ENCODE data around the gene MRGPRX2.
A peak's percentile ranks its signal among the peaks of the same experiment; 100 is the strongest.

Gene MRGPRX2

DNA sequence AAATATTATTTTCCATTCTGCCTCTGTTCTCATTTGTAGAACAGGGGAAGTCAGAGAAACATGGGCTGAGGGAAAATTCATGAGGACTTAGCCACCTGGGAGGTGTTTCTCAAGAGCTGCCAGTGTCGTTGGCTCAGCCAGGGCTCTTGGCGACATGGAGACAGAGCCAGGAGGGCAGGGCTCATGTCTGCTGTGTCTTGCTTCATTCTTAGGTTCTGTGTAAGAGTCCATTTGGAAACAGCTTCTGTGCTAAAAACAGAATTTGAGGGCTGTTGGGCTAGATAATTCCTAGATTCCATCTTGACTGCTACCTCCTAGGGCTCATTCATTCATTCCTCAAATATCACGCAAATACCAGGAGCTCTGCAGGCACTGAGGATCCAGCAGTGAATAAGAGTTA, 15.1 kb upstream of the MRGPRX2 start:
- no peak for DNase-seq (ENCODE audit: low spot score)

DNA sequence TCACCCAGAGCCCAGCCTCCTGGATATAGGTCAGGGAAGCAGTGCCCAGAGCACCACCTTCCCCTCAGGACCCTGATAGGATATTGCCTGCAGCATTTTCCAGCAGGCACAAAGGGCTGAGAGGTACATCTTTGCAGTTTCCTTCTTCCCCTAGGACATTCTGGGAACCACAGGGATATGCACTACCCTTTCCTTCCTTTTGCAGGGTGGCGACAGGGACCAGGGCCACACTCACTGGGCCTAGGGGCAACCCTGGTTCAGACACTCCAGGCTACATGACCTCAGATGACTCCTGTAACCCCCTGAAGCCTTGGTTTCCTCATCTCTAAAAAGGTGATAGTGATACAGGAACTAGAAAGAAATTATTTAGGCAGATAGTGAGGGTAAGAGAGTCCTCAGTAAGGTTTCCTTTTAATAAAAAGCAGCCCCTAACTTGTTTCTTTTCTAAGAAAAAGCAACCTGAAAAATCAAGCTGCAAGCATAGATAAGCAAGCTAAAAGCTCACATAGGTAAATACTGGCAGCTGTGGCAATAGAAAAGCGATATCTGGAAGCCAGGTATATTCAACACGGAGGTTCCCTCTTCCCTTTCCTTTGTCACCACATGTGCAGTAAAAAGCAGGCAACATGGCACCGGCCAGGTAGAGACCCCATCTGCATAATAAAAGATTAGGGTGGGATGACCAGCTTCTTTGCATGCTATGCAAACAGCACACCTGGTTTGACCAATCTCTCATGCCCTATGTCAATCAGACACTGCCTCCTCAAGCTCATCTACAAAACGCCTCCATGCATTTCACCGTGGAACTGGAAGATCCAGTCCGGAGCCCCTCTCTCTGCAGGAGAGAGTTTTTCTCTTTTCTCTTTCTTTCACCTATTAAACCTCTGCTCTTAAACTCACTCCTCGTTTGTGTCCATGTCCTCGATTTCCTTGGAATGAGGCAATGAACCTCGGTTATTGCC, 13.2 kb upstream of the MRGPRX2 start:
- no peak for DNase-seq (ENCODE audit: low spot score)

DNA sequence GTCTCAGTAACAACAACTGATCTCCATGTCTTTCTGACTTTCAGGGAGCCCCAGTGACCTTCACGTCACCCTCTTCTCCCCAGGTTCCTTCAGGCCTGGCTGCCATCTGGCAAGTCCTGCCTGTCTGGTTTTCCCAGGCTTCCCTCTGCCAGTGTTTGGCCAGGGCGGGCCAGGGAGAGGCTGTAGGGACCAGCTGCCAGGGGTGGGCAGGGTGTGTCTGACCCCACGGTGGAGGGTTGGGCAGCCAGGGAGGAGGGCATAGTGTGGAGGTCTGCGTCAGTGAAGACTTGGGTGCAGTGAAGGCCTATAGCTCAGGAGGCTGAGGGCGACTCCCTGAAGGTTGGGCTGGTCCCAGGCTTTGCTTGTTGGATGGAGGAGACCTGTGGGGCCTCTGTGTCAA, 11.9 kb upstream of the MRGPRX2 start:
- DNase-seq (ENCODE audit: low spot score): no peak

DNA sequence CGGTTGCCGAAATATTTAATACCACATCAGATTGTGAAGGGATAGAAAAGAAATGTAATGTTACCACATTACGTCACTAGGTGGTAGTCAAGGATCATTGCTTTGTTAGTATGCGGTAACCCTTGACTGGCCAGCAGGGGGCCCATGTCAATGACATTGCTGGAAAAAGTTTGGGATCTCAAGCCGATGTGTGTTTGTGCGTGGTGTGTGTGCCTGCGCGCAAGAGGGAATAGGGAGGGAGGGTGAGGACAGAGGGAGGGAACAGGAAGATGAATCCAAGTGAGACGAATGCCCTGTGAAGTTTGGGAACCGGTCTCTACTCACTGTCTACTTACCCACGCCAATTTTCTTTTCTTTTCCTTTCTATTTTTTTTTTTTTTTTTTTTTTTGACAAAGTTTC, 10.7 kb upstream of the MRGPRX2 start:
- DNase-seq (ENCODE audit: low spot score): peak; percentile 89

DNA sequence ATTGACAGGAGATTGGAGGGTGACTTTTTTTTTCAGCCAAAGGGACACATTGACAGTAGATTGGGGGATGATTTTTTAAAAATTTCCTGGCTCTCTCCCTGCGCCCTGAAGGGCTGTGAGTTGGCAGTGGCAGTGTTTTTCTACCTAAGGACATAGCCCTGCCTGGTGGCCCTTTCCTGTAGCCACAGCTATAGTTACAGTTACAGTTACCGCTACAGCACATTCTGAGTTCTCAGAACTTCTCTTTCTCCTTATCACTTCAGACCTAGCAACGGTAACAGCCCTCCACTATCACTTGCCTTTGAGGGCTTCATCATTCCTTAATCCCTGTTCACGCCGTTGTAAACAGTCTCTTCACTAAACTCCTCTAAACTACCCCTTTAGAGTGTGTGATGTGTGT, 684 bp downstream of the MRGPRX2 start:
- no peak for DNase-seq (ENCODE audit: low spot score)

DNA sequence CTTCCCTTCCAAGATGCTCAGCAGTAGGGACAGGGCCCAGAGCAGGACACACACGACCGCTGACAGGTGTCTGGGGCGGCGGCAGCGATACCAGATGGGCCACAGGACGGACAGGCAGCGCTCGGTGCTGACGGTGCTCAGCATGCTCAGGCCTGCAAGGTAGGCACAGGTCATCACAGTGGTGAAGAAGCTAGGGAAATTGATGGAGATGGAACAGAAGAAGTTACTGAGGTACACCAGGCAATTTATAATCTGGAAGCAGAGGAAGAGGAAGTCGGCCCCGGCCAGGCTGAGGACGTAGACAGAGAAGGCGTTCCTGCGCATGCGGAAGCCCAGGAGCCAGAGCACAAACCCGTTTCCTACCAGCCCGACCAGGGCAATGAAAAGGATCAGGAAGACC, 4.6 kb downstream of the MRGPRX2 start:
- no peak for DNase-seq (ENCODE audit: low spot score)

DNA sequence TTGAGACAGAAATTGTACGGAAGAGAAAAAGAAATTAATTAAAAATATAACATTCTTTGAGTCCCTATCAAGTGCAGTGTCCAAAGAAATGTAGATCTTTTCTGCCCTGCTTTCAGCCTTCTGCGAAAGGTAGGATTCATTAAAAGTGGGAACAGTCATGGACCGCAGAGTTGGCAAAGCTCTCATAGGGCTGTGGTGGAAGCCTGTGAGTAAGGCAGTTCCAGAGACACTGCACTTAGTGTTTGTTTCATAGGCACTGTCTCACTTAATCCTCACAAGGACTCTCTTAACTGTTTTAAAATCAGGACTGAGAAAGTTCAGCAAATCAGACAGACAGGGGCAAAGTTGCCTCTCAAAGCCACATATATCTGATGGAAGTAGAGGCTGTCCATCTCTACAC, 5.5 kb downstream of the MRGPRX2 start:
- no peak for DNase-seq (ENCODE audit: low spot score)

DNA sequence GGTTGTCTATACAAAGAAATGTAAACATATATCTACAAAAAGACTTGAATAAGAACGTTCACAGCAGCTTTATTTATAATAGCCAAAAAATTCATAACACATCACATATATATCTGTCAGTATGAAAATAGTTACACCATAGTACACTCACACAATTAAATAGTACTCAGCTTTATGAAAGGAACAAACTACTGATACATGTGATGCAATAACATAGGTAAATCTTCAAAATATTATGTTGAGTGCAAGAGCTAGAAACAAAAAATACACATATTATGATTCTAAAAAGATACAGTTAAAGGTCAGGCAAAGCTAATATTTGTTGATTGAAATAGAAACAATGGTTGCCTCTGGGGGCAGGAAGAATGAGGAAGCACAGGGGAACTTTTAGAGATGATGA, 6.6 kb downstream of the MRGPRX2 start:
- DNase-seq (ENCODE audit: low spot score): no peak

DNA sequence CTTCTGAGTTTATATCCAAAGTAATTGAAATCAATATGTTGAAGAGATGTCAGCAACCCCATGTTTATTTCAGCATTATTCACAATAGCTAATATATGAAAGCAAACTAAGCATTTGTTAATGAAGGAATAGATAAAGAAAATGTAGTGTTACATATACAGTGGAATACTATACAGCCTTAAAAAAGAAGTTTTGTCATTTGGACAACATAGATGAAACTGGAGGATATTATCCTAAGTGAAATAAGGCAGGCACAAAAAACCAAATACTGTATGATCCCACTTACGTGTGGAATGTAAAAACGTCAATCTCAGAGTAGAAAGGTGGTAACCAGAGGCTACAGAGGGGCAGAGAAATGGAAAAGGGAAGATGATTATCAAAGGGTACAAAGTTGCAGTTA, 10.2 kb downstream of the MRGPRX2 start:
- DNase-seq (ENCODE audit: low spot score): no peak

DNA sequence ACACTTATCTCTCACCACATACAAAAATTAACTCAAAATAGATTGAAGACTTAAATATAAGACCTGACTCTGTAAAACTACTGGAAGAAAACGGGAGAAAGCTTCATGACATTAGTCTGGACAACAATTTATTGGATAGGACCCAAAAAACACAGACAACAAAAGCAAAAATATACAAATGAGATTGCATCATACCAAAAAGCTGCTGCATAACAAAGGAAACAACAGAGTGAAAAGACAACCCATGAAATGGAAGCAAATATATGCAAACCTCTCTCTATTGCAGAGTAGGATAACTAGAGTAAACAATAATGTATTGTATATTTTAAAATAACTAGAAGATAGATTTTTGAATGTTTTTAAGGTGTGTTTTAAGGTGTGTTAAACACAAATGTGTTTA, 11.2 kb downstream of the MRGPRX2 start:
- no peak for DNase-seq (ENCODE audit: low spot score)

DNA sequence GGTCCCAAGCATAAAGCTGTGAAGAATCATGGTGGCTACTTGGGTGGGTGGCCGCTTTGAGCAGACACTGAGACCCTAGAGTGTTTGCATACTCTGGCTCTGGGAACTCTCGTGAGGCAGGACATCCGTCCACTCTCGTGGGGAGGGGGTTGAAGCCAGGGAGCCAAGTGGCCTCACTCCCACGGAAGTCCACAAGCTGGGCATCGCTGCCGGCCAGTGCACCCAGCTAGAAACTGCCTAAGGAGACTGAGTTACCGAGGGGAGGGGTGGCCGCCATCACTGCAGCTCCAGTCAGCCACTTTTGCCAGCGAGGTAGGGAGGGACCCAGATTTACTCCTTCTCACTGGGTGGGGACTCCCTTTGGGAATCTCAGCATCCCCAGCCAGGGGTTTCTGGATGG, 20.5 kb downstream of the MRGPRX2 start:
- DNase-seq (ENCODE audit: low spot score): no peak

DNA sequence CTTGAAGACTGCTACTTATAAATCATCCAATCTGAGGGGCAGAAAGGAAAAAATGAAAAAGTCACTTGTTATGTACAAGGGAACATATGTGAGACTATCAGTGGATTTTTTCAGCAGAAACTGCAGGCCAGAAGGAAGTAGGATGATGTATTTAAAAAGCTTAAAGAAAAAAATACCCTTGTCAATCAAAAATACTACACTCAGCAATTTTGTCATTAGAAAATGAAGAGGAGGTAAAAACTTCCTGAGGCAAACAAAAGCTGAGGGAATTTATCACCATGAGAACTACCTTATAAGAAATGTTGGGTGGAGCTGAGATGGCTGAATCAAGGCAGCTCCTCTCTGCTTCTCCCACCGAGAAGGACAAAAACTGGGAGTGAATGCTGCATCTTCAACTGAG, 21.1 kb downstream of the MRGPRX2 start:
- DNase-seq (ENCODE audit: low spot score): no peak

DNA sequence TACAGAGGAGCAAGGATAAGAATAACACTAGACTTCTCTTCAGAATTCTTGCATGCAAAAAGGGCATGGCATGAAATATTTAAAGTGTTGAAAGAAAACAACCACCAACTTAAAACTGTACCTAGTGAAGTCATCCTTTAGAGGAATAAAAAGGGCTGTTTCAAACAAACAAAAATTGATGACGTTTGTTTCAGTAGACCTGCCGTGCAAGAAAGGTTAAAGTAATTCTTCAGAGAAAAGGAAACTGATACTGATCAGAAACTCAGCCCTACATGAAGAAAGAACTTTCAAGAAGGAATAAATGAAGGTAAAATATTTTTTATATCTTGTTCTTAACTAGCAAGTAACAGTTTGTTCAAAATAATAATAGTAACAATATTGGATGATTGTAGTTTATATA, 27.5 kb downstream of the MRGPRX2 start:
- DNase-seq (ENCODE audit: low spot score): no peak

DNA sequence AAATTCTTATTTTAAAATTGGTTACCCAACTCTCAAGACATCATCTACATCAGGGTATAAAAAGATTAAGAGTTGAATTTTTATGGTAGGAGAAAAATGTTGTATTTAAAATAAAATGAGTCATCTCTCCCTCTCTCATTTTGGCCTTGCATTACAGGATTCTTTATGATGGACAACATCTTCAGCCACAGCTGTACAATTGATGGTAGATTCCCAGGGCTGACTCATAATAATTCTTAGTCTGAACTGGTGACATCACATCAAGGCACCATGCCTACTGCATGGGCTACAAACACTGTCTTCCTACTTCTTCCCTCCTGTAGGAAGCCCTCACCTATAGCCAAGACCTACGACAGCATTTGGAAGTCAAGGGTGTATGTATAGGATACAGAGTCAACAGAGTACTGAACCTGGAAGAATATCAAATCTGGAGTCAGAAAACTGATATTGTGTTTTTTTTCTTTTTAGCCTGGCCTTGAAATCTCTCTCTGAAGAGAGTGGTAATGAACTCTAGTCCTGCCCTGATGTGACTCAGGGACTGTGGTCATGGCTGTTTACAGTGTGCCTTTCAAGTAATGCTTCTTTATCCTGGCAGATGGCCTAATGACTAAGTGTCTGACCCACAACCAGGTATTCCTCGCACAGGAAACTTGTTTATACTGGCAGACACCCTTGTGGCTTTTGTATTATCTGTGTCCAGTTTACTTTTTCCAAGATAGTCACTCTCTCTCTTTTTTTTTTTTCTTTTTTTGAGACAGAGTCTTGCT, 32.5 kb downstream of the MRGPRX2 start:
- DNase-seq (ENCODE audit: low spot score): peak; percentile 88

DNA sequence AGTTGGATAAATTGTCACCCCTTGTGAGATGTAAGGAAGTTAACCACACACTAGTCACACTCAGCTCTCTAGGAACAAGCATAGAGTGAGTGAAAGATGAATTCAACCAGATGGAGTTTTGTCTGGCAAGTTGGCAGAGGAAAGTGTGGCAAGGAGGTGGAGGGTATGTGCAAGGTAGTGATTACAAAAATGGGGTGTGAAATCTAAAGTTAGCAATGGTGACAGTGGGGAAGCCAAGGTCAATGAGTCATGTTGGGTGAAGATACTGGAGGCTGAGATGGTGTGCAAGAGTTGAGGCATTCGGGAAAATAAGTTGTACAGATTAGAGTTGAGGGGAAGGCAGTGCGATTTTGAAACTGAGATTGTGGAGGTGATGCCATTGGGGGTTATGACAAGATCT, 33.7 kb downstream of the MRGPRX2 start:
- no peak for DNase-seq (ENCODE audit: low spot score)

DNA sequence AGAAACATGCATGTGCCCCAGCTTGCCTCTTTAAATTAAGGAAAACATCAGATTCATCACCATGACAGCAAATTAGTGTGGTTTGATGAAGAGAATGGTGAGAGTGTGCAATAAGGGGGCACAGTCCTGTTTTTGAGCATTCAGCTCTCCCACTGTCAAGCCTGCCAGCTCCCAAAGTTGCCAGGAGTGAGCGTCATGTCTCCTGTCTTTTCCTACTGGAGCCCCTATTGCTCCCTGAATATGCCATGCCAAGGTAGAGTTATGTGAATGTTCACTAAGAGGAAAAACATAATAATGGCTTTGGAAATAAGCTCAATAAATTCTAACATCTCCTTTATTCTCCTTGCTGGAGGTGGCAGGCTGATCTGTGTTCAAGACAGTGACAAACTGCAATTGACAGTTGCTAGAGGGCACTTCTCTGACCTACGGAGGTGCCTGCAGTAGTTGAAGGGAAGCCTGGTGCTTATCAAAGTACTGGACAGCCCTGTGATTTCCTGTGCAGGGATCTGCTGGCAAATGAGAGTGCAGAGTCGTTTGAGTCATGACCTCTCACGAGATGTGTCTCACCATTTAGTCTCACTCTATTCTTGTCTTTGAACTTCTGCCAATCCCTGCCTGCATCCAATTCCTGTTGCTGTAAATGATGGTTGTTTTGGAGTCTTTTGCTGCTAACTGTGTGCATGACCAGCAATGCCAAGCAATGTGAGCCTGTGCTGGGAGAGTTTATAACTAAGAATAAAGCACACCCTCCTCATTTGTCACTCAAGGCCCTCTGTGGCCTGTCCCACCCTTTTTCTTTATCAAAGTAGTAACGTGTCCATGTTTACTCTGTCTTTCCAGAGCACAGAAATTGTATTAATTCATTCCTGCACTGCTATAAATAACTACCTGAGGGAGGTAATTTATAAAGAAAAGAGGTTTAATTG, 34.8 kb downstream of the MRGPRX2 start:
- no peak for DNase-seq (ENCODE audit: low spot score)

DNA sequence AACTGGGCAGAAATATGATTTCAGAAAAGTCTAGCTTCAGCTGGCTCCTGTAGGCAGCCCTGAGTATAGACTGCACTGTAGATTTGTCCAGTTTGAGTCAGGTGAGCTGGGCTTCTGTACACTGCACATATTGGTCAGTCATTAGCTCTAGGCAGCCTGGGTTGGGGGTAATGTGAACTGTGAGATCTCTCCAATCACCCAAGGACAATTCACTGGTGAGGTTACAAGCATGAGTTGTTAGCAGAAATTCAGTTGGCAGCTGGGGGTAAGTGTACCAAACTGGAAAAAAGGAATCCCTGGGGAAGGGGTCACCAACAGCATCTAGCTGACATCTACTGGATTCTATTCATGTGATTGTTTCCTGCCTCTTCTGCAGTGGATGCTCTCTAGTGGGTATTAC, 39.7 kb downstream of the MRGPRX2 start:
- DNase-seq (ENCODE audit: low spot score): no peak

DNA sequence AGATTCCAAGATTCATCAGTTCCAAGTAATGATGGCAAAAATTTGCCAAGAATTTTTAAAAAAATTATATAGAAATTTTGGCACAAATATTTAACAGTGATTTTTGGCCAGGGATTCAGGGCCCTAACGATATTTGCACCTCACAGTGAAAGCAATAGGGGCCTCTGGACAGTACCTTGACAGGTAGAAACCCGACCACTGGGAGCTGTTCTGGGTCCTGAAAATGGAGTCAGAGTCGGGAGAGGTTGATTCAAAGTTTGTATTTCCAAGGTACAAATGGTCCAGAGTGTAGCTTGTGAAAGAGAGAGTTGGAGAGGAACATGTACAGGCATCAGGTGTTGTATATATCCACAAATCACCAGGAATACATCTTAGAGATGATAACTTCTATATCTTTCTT, 41.6 kb downstream of the MRGPRX2 start:
- peak; percentile 36 for DNase-seq (ENCODE audit: low spot score)

DNA sequence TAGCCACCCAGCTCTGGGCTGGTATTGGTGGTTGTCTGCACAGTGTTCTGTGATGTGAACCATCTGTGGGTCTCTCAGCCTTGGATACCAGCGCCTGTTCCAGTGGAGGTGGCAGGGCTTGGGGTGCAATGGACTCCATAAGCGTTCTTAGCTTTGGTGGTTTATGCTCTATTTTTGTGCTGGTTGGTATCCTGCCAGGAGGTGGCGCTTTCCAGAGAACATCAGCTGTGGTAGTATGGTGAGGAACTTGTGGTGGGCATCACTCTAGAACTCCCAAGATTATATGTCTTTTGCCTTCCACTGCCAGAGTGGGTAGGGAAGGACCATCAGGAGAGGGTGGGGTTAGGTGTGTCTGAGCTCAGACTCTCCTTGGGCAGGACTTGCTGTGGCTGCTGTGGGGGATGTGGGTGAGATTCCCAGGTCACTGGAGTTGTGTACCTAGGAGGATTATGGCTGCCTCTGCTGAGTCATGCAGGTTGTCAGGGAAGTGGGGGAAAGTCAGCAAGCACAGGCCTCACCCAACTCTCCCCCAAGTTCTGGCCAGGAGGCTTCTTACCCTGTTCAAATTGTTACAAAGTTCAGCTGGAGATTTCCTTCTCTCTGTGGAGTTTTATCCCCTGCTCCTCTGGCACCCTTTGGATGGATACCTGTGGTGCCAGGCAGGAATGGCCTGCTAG, 47.2 kb downstream of the MRGPRX2 start:
- DNase-seq (ENCODE audit: low spot score): no peak

DNA sequence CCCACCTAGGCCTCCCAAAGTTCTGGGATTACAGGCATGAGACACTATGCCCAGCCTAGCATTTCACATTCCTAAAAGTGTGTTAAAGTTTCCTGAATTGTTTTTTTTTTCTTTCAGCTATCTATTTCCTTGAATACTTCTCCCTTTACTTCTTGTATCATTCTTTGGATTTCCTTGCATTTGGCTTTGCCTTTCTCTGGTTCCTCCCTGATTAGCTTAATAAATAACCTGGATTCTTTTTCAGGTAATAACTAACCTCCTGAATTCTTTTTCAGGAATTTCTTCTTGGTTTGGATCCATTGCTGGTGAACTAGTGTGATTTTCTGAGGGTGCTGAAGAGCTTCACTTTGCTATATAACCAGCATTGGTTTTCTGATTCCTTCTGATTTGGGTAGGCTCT, 47.9 kb downstream of the MRGPRX2 start:
- DNase-seq (ENCODE audit: low spot score): no peak

Measured in SW480 (cell line).